Stimulated activated CD8-positive, alpha-beta memory T cell treated with anti-CD3 and anti-CD28 coated beads, Interleukin-2, amount 100 ng/mL, for 1 hour (primary cell): ENCODE data around the gene KCNMB1.

Experiments used
- DNase-seq, 2 donors: peaks; one replicate each; pipeline ENCODE4 v3.0.0-alpha.2; 2020; ENCODE audit warnings: low read depth in 2 of 2

The KCNMB1 gene

DNA sequence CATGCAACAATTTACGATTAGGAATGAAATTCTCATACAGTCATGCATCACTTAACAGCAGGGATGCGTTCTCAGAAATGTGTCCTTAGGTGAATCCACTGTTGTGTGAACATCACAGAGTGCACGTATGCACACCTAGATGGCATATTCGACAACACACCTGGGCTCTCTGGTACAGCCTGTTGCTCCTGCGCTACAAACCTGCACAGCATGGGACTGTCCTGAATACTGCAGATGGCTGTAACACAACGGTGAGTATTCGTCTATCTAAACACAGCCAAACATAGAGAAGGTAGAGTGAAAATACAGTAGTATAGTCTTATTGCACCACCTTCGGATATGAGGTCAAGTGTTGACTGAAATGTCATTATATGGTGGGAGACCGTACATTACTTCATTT lies 47.6 kb downstream of the KCNMB1 start:
- no peak for DNase-seq

- DNase-seq = no peak
These were observed 49.4 kb downstream of the KCNMB1 start for GRCh38 chr5:170339780-170340167.

DNA sequence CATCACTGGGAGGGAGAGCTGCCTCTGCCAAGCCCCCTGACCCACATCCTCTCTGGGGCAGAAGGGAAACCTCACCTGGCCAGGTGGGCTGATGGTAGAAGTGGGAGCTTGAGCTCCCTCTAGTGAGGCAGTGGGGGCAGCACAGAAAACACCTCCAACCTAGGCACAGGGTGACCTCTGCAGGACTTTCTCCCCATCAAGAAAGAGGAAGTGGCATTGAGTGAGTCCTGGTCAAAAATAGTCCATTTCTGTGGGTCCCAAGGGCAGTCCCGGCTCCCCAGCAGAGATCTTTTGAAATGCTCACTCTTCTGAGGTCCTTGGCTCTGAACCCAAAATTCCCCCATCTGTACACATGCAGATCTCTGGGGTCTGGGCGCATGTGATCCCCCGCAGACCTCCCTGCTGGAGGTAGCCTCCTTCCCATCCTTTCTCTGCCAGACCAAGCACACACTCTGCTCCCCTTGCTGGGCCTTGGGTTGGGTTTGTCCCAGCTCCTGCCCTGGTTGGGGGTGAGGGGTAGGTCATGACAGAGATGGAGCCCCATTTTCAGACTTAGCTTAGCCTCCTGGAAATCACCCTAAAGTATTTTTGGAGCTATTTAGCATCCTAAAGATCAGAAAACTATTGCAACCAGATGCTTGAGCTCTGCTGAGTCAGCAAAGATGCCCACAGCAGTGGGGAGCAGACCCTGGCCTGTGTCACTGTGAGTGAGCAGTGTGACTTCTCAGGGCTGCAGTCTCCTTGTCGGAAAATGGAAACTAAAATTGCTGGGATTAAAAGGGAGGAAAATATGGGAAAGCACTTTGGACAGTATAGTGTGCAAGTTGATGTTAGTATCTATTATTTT lies 50.0 kb downstream of the KCNMB1 start:
- peak; percentile 20 to 40 for DNase-seq

- no peak for DNase-seq
These were observed 50.9 kb downstream of the KCNMB1 start for GRCh38 chr5:170338291-170338690.

- DNase-seq = no peak
These were observed 52.0 kb downstream of the KCNMB1 start for GRCh38 chr5:170337045-170337733.

- DNase-seq = no peak
These were observed 53.1 kb downstream of the KCNMB1 start for GRCh38 chr5:170336065-170336464.

DNA sequence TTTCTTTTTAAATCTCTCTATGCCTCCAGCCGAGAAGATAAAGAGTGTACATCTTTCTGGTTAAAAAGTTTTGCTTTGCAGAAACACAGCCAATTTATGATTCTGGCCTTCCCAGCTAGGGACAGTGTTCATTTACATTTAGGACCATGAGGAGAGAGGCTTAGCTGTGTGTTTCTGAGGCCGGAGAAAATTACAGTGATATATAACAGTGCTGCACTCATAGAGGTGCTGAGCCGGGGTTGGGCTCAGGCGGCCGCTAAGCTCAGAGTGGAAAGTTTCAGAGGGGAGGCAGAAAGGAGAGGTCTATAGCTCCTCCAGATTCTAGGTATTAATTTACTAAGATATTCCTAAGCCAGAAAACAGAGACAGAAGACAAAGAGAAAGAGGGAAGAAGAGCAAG lies 54.5 kb downstream of the KCNMB1 start:
- DNase-seq = no peak

GRCh38 chr5:170333161-170333910 lies 55.8 kb downstream of the KCNMB1 start:
- peak; percentile 43 to 51 for DNase-seq

GRCh38 chr5:170332058-170332457 lies 57.1 kb downstream of the KCNMB1 start:
- DNase-seq = no peak

- DNase-seq = no peak
These were observed 58.6 kb downstream of the KCNMB1 start for GRCh38 chr5:170330568-170331054.

GRCh38 chr5:170329524-170329923 lies 59.6 kb downstream of the KCNMB1 start:
- no peak for DNase-seq

GRCh38 chr5:170327829-170328228 lies 61.3 kb downstream of the KCNMB1 start:
- no peak for DNase-seq

- no peak for DNase-seq
These were observed 62.0 kb downstream of the KCNMB1 start for GRCh38 chr5:170327168-170327567.
